GM06990 (cell line): Measurements from ENCODE around the gene IFT74.

Source experiments
- DNase-seq: peaks from one replicate; pipeline ENCODE4 v3.0.0-alpha.2; 2011; ENCODE audit not compliant: insufficient read length; ENCODE audit errors: extremely low read depth
- H3K27me3 ChIP-seq: replicated peaks from 2 replicates; pipeline ENCODE4 v1.6.0; 2011; ENCODE audit warnings: low read length; ENCODE audit not compliant: control insufficient read depth, insufficient read depth
- H3K36me3 ChIP-seq: 2 replicates; pipeline ENCODE4 v1.5.1; 2011; ENCODE audit warnings: low read length; ENCODE audit not compliant: control insufficient read depth, insufficient read depth
- H3K4me3 ChIP-seq: replicated peaks from 2 replicates; pipeline ENCODE4 v1.5.1; 2011; ENCODE audit warnings: low read depth, mild to moderate bottlenecking, control low read depth, low read length
- TF ChIP-seq, protein P1 (sequence below): IDR thresholded peaks from 2 replicates; pipeline ENCODE4 v1.5.1; 2011; ENCODE audit warnings: low read length, control low read depth, mild to moderate bottlenecking, inconsistent platforms; ENCODE audit not compliant: insufficient read depth, poor library complexity, severe bottlenecking

IFT74 gene

DNA sequence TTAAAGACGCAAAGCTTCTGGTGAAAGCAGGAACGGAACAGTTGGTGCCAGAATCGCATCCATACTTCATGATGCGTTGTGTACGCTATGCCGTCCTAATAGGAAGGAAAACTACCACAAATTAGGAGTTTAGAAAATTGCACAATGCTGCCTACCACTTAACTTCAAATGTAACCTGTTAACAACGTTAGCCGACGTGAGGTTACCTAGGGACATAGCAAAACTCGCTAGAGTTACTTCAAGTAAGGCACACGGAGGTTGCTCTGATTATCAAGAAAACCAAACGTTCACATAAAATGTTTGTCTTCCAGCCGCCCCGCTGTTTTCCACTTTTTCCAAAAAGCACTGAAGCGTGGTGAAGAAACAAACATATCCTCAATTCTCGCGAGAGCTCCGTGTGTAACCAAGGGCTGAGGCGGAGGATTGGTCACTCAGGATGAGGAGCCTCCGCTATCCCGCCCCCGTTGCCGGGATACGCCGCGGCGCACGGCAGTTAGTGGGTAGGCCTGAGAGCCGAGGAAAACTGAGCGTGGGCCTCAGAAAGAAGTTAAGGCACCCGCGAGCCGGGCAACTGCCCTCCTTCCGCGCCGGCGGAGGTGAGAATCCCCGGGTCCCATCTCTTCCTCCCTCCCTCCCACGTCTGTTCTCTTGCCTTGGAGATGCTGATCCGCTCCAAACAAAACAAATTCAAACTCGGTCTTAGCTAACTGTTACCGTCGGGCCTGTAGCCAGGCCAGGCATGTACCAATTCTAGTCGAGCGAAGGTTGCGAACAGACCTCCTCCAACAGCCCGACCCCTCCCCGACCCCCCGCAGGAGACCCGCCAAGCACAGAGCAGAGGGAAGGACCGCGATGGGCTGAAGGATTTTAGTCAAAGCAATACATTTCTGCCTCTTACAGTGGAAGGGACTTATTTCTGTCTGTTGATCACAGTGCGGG lies at the start of gene IFT74:
TSS of gene IFT74 (plus strand) at position 492 of the 939 bp plus-strand sequence. CDS start 5,556 bp downstream, outside the sequence.
- Histone ChIP-seq H3K27me3 (no peaks in the 10 kb centered on the region), H3K36me3 (no peaks in the 10 kb centered on the region), H3K4me3 (peak within 1 kb of the TSS; percentile 72)
- peak; percentile 94 for DNase-seq
- TF ChIP-seq, protein P1, sequence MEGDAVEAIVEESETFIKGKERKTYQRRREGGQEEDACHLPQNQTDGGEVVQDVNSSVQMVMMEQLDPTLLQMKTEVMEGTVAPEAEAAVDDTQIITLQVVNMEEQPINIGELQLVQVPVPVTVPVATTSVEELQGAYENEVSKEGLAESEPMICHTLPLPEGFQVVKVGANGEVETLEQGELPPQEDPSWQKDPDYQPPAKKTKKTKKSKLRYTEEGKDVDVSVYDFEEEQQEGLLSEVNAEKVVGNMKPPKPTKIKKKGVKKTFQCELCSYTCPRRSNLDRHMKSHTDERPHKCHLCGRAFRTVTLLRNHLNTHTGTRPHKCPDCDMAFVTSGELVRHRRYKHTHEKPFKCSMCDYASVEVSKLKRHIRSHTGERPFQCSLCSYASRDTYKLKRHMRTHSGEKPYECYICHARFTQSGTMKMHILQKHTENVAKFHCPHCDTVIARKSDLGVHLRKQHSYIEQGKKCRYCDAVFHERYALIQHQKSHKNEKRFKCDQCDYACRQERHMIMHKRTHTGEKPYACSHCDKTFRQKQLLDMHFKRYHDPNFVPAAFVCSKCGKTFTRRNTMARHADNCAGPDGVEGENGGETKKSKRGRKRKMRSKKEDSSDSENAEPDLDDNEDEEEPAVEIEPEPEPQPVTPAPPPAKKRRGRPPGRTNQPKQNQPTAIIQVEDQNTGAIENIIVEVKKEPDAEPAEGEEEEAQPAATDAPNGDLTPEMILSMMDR = no peak

DNA sequence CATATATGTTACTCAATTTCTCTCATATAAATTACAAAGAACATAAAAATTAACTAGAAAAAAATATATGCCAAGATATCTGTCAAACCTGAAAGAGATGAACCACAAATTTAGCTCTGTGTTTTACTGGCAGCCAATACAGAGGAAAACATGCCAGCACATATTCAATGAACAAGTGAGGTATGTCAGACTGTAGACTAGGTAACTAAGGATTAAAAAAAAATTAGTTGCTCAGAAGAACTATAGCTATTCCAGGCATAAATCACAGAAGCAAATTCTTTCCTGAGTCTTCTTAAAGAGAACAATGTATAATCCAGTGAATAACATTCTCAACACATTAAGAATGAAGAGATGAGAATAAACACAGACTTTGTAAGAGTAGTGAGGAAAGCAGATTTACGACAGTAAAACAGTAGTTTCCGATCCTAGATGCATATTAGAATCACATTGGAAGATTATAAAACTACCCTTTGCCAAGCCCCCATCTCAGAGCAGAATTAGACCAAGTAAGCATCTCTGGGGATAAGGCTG lies 43.0 kb upstream of the IFT74 start:
- TF ChIP-seq, protein P1 = no peak
- Histone ChIP-seq H3K27me3 (no peaks in the 10 kb centered on the region), H3K4me3 (no peak overlapping the region), H3K36me3 (peaks cover 6% of the 10 kb centered on the region)
- no peak for DNase-seq

GRCh38 chr9:26919698-26920097 lies 36.5 kb upstream of the IFT74 start:
- no peak overlapping the region for H3K4me3 ChIP-seq
- DNase-seq = no peak
- H3K27me3 ChIP-seq = no peaks in the 10 kb centered on the region
- H3K36me3 ChIP-seq = peaks cover 14% of the 10 kb centered on the region
- TF ChIP-seq, protein P1 = no peak

- TF ChIP-seq, protein P1 = no peak
- Histone ChIP-seq H3K36me3 (peaks cover 6% of the 10 kb centered on the region), H3K4me3 (no peak overlapping the region), H3K27me3 (no peaks in the 10 kb centered on the region)
- no peak for DNase-seq
Observed at GRCh38 chr9:26925609-26926008, 30.6 kb upstream of the IFT74 start.

DNA sequence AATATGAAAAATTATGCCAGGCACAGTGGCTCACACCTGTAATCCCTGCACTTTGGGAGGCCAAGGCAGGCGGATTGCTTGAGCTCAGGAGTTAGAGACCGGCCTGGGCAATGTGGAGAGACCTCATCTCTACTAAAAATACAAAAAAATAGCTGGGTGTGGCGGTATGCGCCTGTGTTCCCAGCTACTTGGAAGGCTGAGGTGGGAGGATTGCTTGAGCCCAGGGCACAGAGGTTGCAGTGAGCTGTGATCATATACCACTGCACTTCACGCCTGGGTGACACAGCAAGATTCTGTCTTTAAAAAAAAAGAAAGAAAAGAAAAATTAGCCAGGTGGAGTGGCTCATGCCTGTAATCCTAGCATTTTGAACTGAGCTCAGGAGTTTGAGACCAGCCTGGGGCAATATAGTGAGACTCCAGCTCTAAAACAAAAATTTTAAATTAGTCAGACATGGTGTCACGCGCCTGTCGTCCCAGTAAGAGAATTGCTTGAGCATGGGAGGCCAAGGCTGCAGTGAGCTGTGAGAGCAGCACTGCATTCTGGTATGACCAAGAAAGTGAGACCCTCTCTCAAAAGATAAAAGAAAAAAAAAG lies 27.2 kb upstream of the IFT74 start:
- no peak for DNase-seq
- Histone ChIP-seq H3K27me3 (no peaks in the 10 kb centered on the region), H3K36me3 (peaks cover 3% of the 10 kb centered on the region), H3K4me3 (no peak overlapping the region)
- TF ChIP-seq, protein P1 = no peak
